A673 (cell line): ENCODE data around the gene HOXC6. TPM values are rescaled to one million over a fixed set of nuclear protein-coding genes. Genes with fewer than 3 reads are reported as not detected.
A peak's percentile ranks its signal among the peaks of the same experiment; 100 is the strongest.

Experiments
- BruUV-seq: library from RNA; stranded (reverse); fragments of 400-500 nt; replicated peaks from 2 replicates; lab custom pipeline; 2021; lab: Mats Ljungman, UMichigan
- CTCF ChIA-PET: fragments of 300-600 bp; sonication (Branson Sonifier 250); formaldehyde crosslinking; loops from one replicate; lab custom pipeline; 2022; ENCODE audit warnings: antibody characterized with exemption; lab: Charles Lee
- POLR2A ChIA-PET: fragments of 300-600 bp; sonication (Branson Sonifier 250); formaldehyde crosslinking; loops from one replicate; lab custom pipeline; 2022; ENCODE audit warnings: antibody characterized with exemption; ENCODE audit not compliant: low non-redundant PET; lab: Charles Lee
- DNase-seq: peaks from one replicate; pipeline ENCODE4 v3.0.0-alpha.2; 2015; ENCODE audit warnings: low spot score
- H3K27ac ChIP-seq: fragments of 200-600 bp; sonication (generic); 2 replicates; pipeline ENCODE4 v1.5.1; 2016; ENCODE audit warnings: mixed run types, low read depth, mild to moderate bottlenecking, mixed read lengths, antibody characterized with exemption, low read length; ENCODE audit not compliant: poor library complexity, severe bottlenecking
- H3K27me3 ChIP-seq: fragments of 200-600 bp; sonication (generic); replicated peaks from 2 replicates; pipeline ENCODE4 v1.6.1; 2017; ENCODE audit warnings: mixed run types, low read depth, mild to moderate bottlenecking, mixed read lengths, antibody characterized with exemption, low read length; ENCODE audit not compliant: insufficient read depth, poor library complexity
- H3K36me3 ChIP-seq: fragments of 200-600 bp; sonication (generic); 2 replicates; pipeline ENCODE4 v1.6.1; 2016; ENCODE audit warnings: mixed run types, mild to moderate bottlenecking, mixed read lengths, antibody characterized with exemption, low read length; ENCODE audit not compliant: insufficient read depth, poor library complexity, severe bottlenecking
- H3K4me1 ChIP-seq: fragments of 200-600 bp; sonication (generic); 2 replicates; pipeline ENCODE4 v1.6.1; 2017; ENCODE audit warnings: mixed run types, mild to moderate bottlenecking, mixed read lengths, antibody characterized with exemption, low read length; ENCODE audit not compliant: insufficient read depth, poor library complexity, severe bottlenecking
- H3K4me3 ChIP-seq: fragments of 200-600 bp; sonication (generic); 2 replicates; pipeline ENCODE4 v1.5.1; 2016; ENCODE audit warnings: low read depth, mixed run types, mild to moderate bottlenecking, mixed read lengths, low read length; ENCODE audit not compliant: poor library complexity, severe bottlenecking
- H3K9me3 ChIP-seq: fragments of 200-600 bp; sonication (generic); 2 replicates; pipeline ENCODE4 v1.6.1; 2016; ENCODE audit warnings: mixed run types, low read depth, mild to moderate bottlenecking, mixed read lengths, antibody characterized with exemption, low read length; ENCODE audit not compliant: poor library complexity, severe bottlenecking
- EZH2 ChIP-seq: fragments of 200-600 bp; sonication (generic); IDR thresholded peaks from 2 replicates; pipeline ENCODE4 v1.6.1; 2017; ENCODE audit warnings: borderline replicate concordance, low read depth, mild to moderate bottlenecking, mixed read lengths, antibody characterized with exemption, low read length; ENCODE audit not compliant: poor library complexity, severe bottlenecking
- intact Hi-C: fragments of 100-400 bp; cut with micrococcal nuclease; formaldehyde crosslinking; loops from one replicate; pipeline ENCODE4 v1.10.0; 2022; ENCODE audit not compliant: unreplicated experiment
- total RNA-seq: library from RNA; stranded (reverse); gene quantifications from 2 replicates; pipeline ENCODE4 v1.2.3, GENCODE V29; 2021
- TF ChIP-seq, protein P1 (sequence below): fragments of 300-800, 200-600 bp; sonication (generic); conservative IDR thresholded peaks from 2 replicates; pipeline ENCODE4 v1.5.1; 2017; ENCODE audit warnings: low read depth, mild to moderate bottlenecking, antibody characterized with exemption, low read length, moderate library complexity, mixed read lengths

The HOXC6 gene
- total RNA-seq, 1 experiment from 2014 or later: 20.8 TPM

- intact Hi-C loops: no loop called here
- Histone ChIP-seq H3K4me3 (peak within 1 kb of the TSS; percentile 70), H3K27me3 (no peaks in the 10 kb centered on the region), H3K4me1 (peaks cover 63% of the 10 kb centered on the region), H3K27ac (peak within 1 kb of the TSS; percentile 98), H3K9me3 (no peaks in the 10 kb centered on the region), H3K36me3 (peaks cover 9% of the 10 kb centered on the region)
- ChIA-PET POLR2A (interaction anchor here (0.5 to 1.1 kb wide), 2 partner anchors 12 to 26 kb away, joined by 3 to 5 read pairs; no protein-coding TSS in a partner anchor), CTCF (interaction anchor here (0.5 to 0.9 kb wide), 3 partner anchors 8 to 210 kb away, joined by 3 to 13 read pairs (median 6); partner anchors contain the start of genes HOXC10 and HOXC8)
- BruUV-seq: no TSS peak
- TF ChIP-seq, protein P1, sequence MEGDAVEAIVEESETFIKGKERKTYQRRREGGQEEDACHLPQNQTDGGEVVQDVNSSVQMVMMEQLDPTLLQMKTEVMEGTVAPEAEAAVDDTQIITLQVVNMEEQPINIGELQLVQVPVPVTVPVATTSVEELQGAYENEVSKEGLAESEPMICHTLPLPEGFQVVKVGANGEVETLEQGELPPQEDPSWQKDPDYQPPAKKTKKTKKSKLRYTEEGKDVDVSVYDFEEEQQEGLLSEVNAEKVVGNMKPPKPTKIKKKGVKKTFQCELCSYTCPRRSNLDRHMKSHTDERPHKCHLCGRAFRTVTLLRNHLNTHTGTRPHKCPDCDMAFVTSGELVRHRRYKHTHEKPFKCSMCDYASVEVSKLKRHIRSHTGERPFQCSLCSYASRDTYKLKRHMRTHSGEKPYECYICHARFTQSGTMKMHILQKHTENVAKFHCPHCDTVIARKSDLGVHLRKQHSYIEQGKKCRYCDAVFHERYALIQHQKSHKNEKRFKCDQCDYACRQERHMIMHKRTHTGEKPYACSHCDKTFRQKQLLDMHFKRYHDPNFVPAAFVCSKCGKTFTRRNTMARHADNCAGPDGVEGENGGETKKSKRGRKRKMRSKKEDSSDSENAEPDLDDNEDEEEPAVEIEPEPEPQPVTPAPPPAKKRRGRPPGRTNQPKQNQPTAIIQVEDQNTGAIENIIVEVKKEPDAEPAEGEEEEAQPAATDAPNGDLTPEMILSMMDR: no peak
- TF ChIP-seq EZH2: no peak
- no peak for DNase-seq
Observed at GRCh38 chr12:54000116-54001114, 27.8 kb upstream of the HOXC6 start, which contains the start of gene HOXC9. Gene HOXC9, plus strand, starts transcription at chr12:54000161. Its CDS starts 28 bp downstream, at chr12:54000189.

DNA sequence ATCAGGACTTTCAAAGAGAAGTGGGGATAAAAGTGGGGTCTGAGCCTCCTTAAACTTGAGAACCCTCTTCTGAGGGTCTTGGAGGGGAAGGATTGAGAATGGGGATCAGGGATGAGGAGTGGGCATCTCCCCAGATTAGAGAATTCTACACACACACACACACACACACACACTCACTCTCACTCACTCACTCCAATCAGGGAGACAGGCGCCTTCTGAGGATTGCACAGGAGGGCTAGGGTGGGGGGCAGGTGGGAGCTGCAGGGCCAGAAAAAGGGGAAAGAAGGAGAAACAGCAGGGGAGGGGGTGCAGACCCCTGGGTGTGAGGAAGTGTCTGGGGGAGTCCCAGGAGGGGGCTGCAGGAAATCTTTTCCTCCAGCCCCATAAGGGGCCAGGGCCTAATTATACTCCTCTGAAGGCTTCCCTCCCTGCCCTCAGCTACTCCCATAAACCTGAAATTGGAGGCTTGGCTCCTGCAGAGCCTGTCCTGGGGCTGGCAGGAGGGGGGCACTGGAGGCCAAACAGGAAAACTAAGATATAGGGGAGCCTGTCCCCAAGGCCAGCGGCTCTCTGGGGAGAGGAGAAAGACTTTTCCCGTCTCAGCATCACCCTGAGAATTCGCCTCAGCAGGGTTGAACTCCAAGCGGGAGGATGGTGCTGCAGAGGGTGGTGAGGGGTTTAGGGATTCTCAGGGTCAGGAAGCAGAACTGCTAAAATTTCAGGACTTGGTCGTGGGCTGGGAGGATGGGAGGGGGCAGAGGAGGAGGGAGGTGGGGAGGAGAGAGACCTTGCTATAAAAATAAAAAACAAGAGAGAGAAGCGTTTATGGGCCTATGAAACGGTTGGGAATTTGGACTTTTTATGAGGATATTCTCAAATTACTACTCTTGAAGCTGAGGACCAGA lies 26.7 kb upstream of the HOXC6 start:
- no TSS peak for BruUV-seq
- DNase-seq: no peak
- POLR2A ChIA-PET: no interaction called here
- no peaks in the 10 kb centered on the region for H3K27me3 ChIP-seq
- H3K27ac ChIP-seq: peak overlapping the region; percentile 97
- CTCF ChIA-PET: interaction anchor here (0.5 to 0.8 kb wide), 2 partner anchors 17 to 31 kb away, joined by 3 to 10 read pairs; partner anchors contain the start of gene HOXC10
- TF ChIP-seq, protein P1: no peak
- TF ChIP-seq EZH2: no peak
- no peaks in the 10 kb centered on the region for H3K9me3 ChIP-seq
- peaks cover 66% of the 10 kb centered on the region for H3K4me1 ChIP-seq
- intact Hi-C loops: no loop called here
- peaks cover 9% of the 10 kb centered on the region for H3K36me3 ChIP-seq
- peak overlapping the region; percentile 70 for H3K4me3 ChIP-seq
